Pulmonary artery endothelial cell (primary cell): ENCODE data around the gene PDE4D. TPM values are rescaled to one million over a fixed set of nuclear protein-coding genes. Genes with fewer than 3 reads are reported as not detected.

Experiments used
- DNase-seq: peaks from one replicate; pipeline ENCODE4 v3.0.0-alpha.2; 2011; ENCODE audit warnings: low read depth, low spot score
- total RNA-seq: library from RNA; depleted of rRNA; stranded (reverse); fragments of >200 nt; gene quantifications from 2 replicates; pipeline ENCODE4 v1.2.3, GENCODE V29; 2014

The PDE4D gene
- total RNA-seq, 1 donor from 2014 or later = 22.4 TPM

DNA sequence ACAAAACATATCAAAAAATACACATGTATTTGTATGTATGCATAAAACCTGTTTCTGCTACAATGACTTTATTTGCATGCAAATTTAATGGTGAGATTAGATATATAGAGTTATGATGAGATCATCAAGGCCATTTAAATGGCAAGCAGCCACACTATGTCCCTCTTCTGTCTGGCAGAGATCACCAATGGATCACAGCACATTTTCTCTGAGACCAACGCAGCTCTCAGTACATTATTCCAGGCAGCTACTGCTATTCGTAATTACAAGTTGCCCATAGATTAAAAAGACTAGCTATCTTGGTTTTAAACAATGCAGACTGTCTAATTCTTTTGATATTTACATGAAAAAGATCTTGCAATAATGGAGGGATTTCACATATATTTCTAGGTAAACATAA is 629.5 kb downstream of the PDE4D start:
- DNase-seq = no peak

DNA sequence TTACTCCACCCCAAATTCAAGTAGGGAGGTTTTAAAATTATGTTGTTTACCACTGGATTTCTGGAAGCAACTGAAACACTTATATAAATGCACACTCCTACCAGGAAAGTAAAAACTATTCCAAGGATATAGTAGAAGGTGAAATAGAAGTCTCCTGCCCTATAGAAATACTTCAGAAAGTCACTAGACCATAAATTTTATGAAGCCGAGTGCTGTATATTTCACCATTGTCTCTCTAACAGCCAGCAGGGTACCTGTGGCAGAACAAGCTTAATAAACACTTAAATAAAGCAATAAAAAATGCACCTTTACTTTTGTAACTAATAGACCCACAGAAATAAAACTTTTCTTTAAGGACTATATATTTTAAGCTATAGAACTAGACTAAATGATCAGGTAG is 631.6 kb downstream of the PDE4D start:
- DNase-seq = no peak

DNA sequence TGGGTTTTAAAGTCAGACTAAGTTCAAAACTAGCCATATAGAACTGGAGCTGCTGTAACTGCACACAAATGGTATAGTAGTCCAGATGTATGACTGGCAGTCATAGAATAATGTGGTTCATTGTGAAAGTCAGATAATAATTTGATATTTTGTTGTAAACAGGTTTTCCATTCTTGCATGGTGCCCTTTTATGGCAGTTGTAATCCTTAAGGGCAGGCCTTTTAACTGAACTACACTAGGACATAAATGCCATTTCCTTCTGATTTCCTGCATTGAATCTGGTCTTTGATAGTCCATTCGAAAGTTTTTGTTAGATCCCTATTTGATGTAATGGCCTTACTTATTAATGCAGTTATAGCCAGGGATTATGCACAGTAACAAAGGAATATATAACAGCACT is 632.6 kb downstream of the PDE4D start:
- DNase-seq = no peak

- no peak for DNase-seq
These were observed 633.3 kb downstream of the PDE4D start for GRCh38 chr5:59260200-59260599.

DNA sequence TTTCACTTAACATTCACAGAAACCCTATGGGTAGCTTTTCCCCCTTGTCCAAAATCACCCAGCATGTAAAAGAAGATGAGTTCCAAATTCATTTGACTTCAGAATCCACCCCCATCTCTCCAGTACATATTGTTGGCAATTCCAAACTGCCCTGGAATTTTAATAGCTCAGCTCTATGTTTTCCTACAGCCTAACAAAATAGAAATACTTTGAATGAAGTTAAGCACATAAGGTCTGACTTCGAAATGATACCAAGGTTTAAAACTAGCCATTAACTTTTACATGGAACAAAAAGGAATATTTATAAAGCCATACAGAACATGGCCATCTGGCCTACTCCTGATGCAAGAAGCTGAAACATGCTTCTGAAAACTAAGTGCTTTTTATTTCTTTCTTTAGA is 634.3 kb downstream of the PDE4D start:
- no peak for DNase-seq

DNA sequence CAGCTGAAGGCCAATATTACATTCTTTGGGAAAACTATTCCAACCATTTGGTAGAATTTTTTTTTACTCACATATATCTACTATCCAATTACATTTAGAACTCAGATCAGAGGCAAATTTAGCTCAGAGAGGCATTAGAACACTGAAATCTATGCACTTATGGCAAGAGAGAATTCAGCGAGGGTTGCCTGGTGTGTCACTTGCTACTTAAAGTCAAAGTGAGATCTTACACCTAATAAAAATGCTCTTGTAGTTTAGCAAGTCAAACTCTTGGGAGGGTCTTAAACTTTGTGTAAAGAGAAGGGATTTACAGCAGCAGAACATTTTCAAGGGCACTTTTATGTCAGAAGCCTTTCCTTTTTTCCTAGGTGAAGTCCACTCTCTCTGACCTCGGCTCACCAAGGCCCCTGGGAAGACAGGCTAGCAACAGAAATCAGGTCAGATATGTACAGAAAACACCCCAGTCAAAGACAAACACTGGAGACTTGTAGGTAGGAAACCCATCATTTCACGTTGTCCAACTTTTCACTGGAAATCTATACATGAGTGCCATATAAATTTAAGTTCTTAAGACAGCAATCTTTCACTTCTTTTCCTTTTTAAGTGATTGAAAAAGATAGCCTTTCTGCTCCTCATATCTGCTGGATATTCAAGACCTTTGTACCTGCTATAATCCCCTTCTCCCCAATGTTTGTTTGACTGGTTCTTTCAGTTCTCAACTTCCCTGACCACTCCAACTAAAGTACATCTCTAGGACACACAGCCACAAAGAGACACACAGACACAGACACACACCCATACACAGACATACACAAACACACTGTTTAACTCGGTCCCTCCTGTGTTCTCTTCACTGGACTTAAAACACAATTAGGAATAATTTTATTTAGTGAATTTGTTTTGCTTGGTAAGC is 635.8 kb downstream of the PDE4D start:
- no peak for DNase-seq

GRCh38 chr5:59256331-59256730 is 637.2 kb downstream of the PDE4D start:
- no peak for DNase-seq

GRCh38 chr5:59254055-59254687 is 639.4 kb downstream of the PDE4D start:
- no peak for DNase-seq

GRCh38 chr5:59253625-59254024 is 639.9 kb downstream of the PDE4D start:
- no peak for DNase-seq

GRCh38 chr5:59251627-59252026 is 641.9 kb downstream of the PDE4D start:
- DNase-seq = no peak

GRCh38 chr5:59249726-59250125 is 643.8 kb downstream of the PDE4D start:
- no peak for DNase-seq

- no peak for DNase-seq
These were observed 644.4 kb downstream of the PDE4D start for GRCh38 chr5:59249160-59249559.

- no peak for DNase-seq
These were observed 646.6 kb downstream of the PDE4D start for GRCh38 chr5:59246882-59247281.

DNA sequence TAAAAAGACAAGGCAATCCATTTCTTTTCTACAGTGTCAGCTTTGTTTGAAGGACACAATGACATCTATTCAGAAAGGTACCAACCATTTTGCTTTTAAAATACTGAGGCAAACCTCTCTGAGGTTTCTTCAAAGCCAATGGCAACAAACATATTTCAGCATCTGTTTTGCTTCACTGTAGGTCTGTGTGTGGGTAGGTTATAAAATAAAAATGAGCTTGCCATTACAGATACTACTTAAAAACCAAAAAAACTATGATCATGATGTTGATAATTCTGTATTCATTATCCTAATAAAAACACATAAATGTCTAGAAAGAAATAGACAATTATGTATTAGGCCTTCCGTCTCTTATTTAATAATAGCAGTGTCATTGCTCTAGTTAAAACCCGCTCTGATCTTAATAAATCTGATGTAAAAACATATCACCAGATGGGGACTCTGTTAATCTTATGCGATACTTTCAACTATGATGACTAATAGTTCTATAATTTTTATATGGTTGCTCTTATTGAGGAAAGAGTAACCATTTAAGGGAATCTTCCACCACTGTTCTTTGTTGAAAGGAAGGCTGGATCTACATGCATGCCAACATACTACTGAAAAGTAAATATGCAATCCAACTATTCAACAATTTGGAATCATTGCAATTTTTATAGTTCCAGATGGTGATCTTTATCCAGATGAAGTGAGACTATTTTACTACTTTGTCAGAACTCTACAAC is 647.2 kb downstream of the PDE4D start:
- DNase-seq = no peak

DNA sequence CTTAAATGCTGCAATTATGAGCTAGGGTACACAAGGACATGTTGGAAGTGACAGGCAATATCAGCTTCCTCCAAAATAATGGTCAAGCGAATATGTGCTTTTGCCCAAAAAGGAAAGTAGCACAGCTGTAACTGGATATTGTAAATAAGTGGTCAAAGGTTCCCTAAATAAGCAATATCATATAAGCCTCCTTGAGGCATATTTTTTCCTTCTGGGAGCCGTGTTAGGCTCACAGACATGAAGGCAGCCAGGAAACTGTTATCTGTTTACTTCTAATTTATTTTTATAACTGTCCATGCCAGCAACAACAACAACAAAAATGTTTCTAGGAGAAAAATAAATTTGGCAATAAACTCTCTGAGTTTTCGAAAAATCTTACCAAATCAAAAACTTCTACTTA is 648.3 kb downstream of the PDE4D start:
- no peak for DNase-seq

- no peak for DNase-seq
These were observed 652.0 kb downstream of the PDE4D start for GRCh38 chr5:59241552-59241951.

DNA sequence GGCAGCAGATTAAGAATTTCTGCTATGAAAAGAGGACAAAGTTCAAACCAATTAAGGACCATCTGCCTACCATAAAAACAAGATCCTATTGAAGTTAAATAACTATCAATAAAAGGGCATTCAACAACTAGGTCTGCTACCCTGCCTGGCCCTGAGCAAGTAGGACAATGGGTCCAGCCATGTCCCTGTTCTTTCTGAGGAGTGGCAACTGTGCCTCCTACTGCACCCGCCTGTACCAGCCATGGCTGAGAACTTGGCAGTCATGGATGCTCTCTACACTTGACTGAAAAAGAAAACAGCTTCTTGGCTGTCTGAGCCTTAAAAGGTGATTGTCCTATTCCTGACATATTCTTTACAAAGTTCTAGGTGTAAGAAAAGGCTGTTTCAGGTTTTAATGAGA is 652.4 kb downstream of the PDE4D start:
- no peak for DNase-seq

DNA sequence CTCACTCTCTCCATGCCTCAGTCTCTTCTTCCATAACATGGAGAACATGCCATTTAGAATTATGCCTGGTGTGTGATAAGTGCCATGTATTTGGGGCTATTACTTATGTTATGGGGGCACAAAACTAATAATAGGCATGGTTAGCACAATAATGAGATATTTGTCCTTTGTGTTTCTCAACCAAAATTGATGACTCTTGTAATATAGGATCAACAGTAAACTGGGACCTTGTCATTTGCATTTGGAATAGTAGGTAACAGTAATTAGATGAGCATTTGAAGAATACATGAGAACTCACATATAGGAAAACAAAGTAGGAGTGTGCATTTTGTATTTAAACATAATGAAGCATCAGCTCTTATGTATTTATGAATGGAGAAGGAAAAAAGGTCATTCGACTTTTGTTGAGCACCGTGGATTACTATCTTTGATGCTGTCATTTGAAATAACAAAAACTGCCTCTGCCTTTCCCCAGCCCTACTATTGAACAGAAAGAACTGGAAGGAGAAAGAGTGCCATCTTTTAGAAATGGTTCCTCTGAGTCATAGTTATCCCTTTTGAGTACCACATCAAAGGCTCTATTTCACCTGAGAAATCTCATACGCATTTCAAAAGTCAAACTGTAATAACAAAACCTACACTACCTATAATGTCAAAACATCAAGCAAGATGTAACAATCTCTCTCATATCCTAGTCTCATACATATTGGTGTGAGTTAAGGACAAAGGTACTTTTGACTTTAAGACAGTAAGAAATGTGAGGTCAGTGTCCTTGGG is 655.2 kb downstream of the PDE4D start:
- no peak for DNase-seq

- DNase-seq = no peak
These were observed 656.5 kb downstream of the PDE4D start for GRCh38 chr5:59236986-59237385.

DNA sequence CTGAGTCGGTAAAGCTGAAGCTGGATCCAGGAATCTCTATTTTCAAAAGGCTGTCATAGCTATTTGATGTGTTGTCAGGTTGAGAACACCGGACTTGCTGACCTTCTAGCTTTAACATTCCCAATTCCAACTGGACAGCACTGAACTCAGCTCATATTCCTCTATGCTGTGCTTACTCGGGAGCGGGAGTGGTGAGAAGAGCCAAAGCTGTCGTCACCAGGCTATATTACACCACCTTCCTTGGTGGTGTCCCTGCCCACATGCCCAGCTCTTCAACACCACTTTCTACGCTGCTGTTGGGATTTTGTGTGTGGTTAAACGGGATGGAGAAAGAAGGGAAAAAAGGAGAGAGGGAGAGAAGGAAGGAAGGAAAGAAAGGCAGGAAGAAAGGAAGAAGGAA is 657.1 kb downstream of the PDE4D start:
- no peak for DNase-seq

DNA sequence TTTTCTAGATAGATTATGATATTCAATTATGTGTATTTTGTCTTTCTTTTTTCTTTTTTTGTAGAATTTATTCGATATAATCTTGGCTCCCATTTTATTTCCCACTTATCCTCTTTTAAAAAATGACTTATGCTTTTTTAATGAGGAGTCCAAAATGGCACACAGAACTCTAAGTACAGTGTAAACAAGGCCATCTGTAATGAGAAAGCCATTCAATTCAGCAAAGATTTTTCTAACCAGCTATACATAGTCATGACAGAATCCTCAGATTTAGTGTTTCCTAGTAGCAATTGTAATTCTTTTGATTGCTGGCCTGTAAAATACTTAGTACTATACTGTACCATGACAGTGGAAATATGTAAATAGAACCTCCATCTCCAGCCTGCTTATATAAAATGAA is 659.3 kb downstream of the PDE4D start:
- DNase-seq = no peak
